ENCODE measurements around the gene ECSCR. TPM values are rescaled to one million over a fixed set of nuclear protein-coding genes. Genes with fewer than 3 reads are reported as not detected.
A peak's percentile ranks its signal among the peaks of the same experiment; 100 is the strongest.

ECSCR gene
- total RNA-seq, 1 experiment from 2014 or later, result 0.53 TPM

DNA sequence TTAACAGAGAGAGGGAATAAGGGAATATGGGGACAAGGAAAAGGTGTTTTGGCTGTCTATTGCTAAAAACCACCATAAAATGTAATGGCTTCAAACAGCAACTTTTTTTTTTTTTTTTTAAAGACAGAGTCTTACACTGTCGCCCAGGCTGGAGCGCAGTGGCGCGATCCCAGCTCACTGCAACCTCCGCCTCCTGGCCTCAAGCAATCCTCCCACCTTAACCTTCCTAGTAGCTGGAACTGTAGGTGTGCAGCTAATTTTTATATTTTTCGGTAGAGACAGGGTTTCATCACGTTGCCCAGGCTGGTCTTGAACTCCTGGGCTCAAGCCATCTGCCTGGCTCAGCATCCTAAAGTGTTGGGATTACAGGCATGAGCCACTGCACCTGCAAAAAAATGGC is 54.4 kb downstream of the ECSCR start:
- Histone ChIP-seq H3K36me3 (no peaks in the 10 kb centered on the region; the same call in 1 of the 2 replicates), H3K9me3 (replicated peaks) (no peaks in the 10 kb centered on the region), H3K4me1 (replicated peaks) (peaks cover 7% of the 10 kb centered on the region), H3K27ac (no peak overlapping the region), H3K27me3 (replicated peaks) (no peaks in the 10 kb centered on the region), H3K4me3 (no peak overlapping the region)
- no peak for DNase-seq (ENCODE audit: low read depth in 1 of 2, low spot score in 2 of 2)

DNA sequence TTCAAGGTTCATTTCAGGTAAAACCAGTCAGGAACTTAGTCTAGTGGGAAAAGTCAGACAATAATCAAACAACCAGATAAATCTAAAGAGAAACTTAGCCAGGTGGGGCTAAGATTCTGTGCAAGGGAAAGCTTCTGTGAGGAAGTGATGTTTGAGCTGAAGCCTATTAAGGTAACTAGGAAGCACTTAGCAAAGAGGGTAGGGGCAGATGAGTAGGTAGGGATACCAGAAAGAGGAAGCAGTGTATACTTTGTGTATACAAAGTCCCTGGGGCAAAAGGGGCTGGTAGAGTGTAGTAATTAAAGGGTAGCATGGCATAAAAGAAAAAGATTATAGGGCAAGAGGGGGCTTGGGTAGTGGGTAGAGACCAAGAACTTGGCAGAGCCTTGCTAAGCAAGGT is 55.0 kb downstream of the ECSCR start:
- H3K36me3 ChIP-seq, result no peaks in the 10 kb centered on the region
- no peaks in the 10 kb centered on the region for H3K9me3 ChIP-seq (replicated peaks)
- DNase-seq (ENCODE audit: low read depth in 1 of 2, low spot score in 2 of 2), result no peak
- peaks cover 9% of the 10 kb centered on the region for H3K4me1 ChIP-seq (replicated peaks)
- H3K27me3 ChIP-seq (replicated peaks), result no peaks in the 10 kb centered on the region
- H3K27ac ChIP-seq, result no peak overlapping the region
- H3K4me3 ChIP-seq, result no peak overlapping the region

DNA sequence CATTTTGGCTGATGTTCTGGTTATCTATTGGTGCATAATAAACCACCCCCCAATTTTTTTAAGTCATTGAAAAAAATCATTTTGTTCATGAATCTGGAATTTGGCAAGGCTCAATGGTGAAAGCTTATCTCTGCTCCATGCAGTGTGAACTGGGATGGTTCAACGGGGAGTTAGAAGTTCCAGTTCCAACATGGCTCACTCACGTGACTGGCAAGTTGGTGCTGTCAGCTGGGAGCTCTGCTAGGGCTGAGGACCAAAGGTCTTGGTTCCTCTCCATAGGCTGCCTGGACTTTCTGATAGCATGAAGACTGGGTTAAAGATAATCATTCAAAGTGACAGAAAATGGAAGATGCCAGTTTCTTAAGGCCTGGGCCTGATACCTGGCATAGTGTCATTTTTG is 55.6 kb downstream of the ECSCR start:
- DNase-seq (ENCODE audit: low read depth in 1 of 2, low spot score in 2 of 2), result no peak
- Histone ChIP-seq H3K27me3 (replicated peaks) (no peaks in the 10 kb centered on the region), H3K27ac (no peak overlapping the region), H3K4me1 (replicated peaks) (peaks cover 9% of the 10 kb centered on the region), H3K9me3 (replicated peaks) (no peaks in the 10 kb centered on the region), H3K36me3 (no peaks in the 10 kb centered on the region), H3K4me3 (no peak overlapping the region)

DNA sequence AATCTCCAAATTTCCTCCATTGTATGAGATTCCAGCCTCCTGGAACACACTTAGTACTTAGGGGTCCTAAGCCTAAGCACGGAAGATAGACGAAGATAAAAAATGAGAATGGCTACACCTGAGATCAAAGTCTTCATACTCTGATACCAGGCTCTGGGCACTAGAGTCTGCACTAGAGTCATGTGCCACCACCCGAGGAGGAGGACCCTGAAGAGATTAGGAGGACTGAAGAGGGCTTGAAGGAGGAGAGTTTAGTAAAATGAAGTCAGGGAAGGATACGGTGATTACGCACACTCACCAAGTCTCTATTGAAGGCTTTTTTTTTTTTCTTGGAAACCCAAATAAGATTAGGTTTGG is 58.1 kb downstream of the ECSCR start:
- H3K4me1 ChIP-seq (replicated peaks), result peaks cover 9% of the 10 kb centered on the region
- no peaks in the 10 kb centered on the region for H3K27me3 ChIP-seq (replicated peaks)
- no peaks in the 10 kb centered on the region for H3K9me3 ChIP-seq (replicated peaks)
- peak overlapping the region; percentile 50 for H3K27ac ChIP-seq
- H3K4me3 ChIP-seq, result peak overlapping the region; percentile 43
- DNase-seq (ENCODE audit: low read depth in 1 of 2, low spot score in 2 of 2), result no peak
- H3K36me3 ChIP-seq, result no peaks in the 10 kb centered on the region

DNA sequence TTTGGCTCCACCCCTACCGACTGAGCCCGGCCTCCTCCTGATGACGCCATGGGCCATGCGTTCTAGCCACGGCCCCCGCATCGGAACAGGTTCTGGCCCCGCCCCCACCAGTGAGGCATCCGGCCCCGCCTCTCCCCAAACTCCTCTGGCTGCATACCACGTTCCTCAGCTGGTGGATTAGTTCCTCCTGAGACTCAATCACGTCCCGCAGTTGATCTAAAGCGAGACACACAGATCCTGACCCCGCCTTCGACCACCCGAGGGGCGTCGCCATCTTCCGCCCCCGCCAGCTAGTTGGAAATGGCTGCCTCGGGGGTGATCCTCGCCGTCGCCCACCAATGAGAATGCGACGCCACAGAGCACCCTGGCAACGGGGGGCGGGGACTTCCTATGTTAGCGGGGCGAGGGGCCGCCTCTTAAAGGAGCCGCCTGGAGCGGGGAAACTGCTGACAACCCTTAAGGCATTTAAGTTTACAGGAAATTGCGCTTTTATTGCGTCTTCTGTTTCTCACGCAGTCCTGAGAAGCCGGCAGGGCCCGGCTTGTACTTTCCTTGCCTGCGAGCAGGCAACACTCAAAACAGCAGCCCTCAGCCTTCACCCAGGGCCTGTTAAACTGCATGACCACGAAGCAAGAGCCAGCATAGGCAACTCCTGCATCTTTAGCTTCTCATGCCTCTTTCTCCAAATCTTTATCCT is 58.6 kb downstream of the ECSCR start, which contains the start of gene SPATA24:
SPATA24 (minus strand) TSS at position 303 of the 697 bp plus-strand sequence; CDS start at position 274, 29 bp downstream.
- H3K27ac ChIP-seq, result peak within 1 kb of the TSS; percentile 50
- H3K4me1 ChIP-seq (replicated peaks), result peaks cover 9% of the 10 kb centered on the region
- DNase-seq (ENCODE audit: low read depth in 1 of 2, low spot score in 2 of 2), result peak; percentile 99
- H3K27me3 ChIP-seq (replicated peaks), result no peaks in the 10 kb centered on the region
- no peaks in the 10 kb centered on the region for H3K36me3 ChIP-seq
- H3K4me3 ChIP-seq, result peak within 1 kb of the TSS; percentile 43
- H3K9me3 ChIP-seq (replicated peaks), result no peaks in the 10 kb centered on the region

DNA sequence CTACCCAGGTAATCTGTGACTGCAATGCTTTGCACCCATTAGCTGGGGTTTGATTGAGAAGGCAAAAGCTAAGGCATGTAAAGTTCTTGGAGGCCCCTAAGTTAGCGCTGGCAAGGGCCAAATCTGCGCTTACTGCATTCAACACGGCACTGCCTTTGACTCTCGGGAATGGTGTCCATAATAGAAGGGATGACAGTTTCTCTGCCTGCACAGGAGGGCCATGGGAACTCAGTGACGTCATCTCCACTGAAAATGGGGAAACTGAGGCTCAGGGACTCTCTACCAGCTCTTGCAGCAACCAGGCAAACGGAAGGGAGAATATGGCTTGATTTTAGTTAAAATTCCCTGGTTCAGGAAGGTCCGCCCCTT is 59.1 kb downstream of the ECSCR start:
- Histone ChIP-seq H3K4me3 (peak overlapping the region; percentile 43), H3K27me3 (replicated peaks) (no peaks in the 10 kb centered on the region), H3K4me1 (replicated peaks) (peaks cover 9% of the 10 kb centered on the region), H3K27ac (peak overlapping the region; percentile 50), H3K9me3 (replicated peaks) (no peaks in the 10 kb centered on the region), H3K36me3 (no peaks in the 10 kb centered on the region)
- DNase-seq (ENCODE audit: low read depth in 1 of 2, low spot score in 2 of 2), result no peak

DNA sequence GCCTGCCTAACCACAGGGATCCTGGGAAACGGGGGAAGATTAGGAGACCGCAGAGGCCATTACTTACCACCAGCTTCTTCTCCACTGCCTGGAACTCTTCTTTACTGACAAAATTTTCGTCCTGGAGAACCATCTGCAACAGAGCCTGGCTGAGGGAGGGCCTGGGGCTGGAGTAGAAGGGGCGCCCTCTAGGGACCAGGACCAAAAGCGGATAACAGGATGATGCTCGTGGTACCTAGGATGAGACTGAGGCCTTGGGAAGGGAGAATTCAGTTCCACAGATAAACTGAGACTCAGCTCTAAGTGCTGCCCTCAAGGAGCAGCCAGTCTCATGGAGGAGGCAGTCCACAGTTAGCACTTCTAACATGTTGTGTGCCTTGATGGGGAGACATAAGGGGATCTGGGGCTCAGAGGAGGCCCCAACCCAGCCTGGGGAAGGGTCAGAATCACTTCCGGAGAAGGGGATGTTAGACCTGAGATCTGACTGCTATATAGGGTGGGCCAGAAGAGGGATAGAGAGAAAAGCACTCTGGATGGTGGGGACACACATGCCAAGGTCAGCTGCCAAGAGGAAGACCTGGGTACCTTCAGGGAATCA is 59.9 kb downstream of the ECSCR start:
- Histone ChIP-seq H3K4me3 (no peak overlapping the region), H3K27ac (no peak overlapping the region), H3K9me3 (replicated peaks) (no peaks in the 10 kb centered on the region), H3K4me1 (replicated peaks) (peaks cover 9% of the 10 kb centered on the region), H3K27me3 (replicated peaks) (no peaks in the 10 kb centered on the region), H3K36me3 (no peaks in the 10 kb centered on the region)
- DNase-seq (ENCODE audit: low read depth in 1 of 2, low spot score in 2 of 2), result peak; percentile 27 to 58

DNA sequence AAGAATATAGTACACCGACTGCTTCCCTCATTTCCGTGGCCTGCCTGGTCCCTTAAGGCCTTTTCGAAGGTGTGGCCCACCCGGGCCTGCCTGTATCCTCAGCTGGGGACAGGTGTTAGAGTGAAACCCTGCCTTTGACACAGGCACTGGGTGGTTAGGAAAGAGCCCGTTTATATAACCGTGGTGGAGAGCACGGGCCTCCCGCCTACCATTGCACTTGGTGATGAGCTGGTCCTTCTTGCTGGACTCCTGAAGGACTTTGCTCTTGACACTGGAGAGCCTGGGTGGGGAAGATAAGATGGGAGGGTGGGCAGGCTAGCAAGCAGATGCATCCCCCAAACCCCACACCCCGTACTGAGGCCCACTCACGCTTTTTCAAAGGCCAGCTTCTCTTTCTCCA is 61.0 kb downstream of the ECSCR start:
- H3K27ac ChIP-seq, result no peak overlapping the region
- H3K36me3 ChIP-seq, result no peaks in the 10 kb centered on the region
- no peaks in the 10 kb centered on the region for H3K9me3 ChIP-seq (replicated peaks)
- no peaks in the 10 kb centered on the region for H3K27me3 ChIP-seq (replicated peaks)
- peaks cover 9% of the 10 kb centered on the region for H3K4me1 ChIP-seq (replicated peaks)
- no peak for DNase-seq (ENCODE audit: low read depth in 1 of 2, low spot score in 2 of 2)
- no peak overlapping the region for H3K4me3 ChIP-seq

DNA sequence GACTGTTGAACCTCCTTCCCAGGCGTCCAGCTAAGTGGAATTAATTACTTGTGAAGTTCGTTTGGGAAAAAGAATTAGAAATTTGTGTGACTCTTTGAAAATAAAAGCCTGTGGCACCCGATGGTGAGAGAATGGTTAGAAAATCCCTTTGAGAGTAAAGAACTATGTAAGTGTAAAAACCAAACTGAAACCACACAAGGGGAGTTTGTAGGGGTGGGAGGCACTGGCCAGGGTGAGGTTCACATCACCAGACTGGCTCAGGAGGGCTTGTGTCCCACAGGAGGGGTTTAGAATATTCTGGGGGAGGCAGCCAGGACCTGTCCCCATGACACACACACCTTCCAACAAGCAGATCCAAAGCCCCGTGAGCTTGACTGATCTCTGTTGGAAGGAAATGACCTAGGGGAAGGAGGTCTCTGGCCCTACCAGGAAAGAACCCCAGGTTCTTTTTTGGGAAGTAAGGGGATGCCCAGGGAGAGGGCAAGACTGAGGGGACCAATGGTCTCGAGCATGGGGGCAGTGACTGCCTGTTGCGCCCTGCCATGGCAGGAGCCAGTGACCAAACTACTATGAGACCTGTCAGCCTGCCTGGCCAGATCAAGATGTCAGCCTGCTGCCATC is 62.9 kb downstream of the ECSCR start:
- H3K4me1 ChIP-seq (replicated peaks), result peaks cover 9% of the 10 kb centered on the region
- no peak for DNase-seq (ENCODE audit: low read depth in 1 of 2, low spot score in 2 of 2)

More for the DNA sequence above, 62.9 kb downstream of the ECSCR start:
- Histone ChIP-seq H3K27me3 (replicated peaks) (0 out of 2 replicates have a peak, but pooled peaks cover 1% of the 10 kb centered on the region), H3K9me3 (replicated peaks) (no peaks in the 10 kb centered on the region), H3K27ac (no peak overlapping the region), H3K4me3 (no peak overlapping the region), H3K36me3 (no peaks in the 10 kb centered on the region)

Other genes starting within 250 kb of the ECSCR start
- gene MATR3, start 169.0 kb downstream of the ECSCR start, total RNA-seq (2014; rRNA removed; shearing (Covaris generic)), result 452 and 470 TPM in 2 replicates
- 107 and 119 TPM in 2 replicates for gene PAIP2, start 120.9 kb downstream of the ECSCR start, total RNA-seq (2014; rRNA removed; shearing (Covaris generic))
- gene SLC23A1, start 79.4 kb downstream of the ECSCR start, total RNA-seq (2014; rRNA removed; shearing (Covaris generic)), result not detected in 2 replicates
- not detected in 2 replicates for gene MZB1, start 72.8 kb downstream of the ECSCR start, total RNA-seq (2014; rRNA removed; shearing (Covaris generic))
- 0.25 and 0.58 TPM in 2 replicates for gene PROB1, start 67.6 kb downstream of the ECSCR start, total RNA-seq (2014; rRNA removed; shearing (Covaris generic))
- 4.0 and 8.5 TPM in 2 replicates for gene SPATA24, start 58.7 kb downstream of the ECSCR start, total RNA-seq (2014; rRNA removed; shearing (Covaris generic))
- 4.7 and 12.1 TPM in 2 replicates for gene DNAJC18, start 23.2 kb downstream of the ECSCR start, total RNA-seq (2014; rRNA removed; shearing (Covaris generic))
- not detected in 2 replicates for gene SMIM33, start 8.3 kb upstream of the ECSCR start, total RNA-seq (2014; rRNA removed; shearing (Covaris generic))
- gene STING1, start 20.0 kb upstream of the ECSCR start, total RNA-seq (2014; rRNA removed; shearing (Covaris generic)), result 46.6 and 49.2 TPM in 2 replicates
- gene UBE2D2, start 98.6 kb upstream of the ECSCR start, total RNA-seq (2014; rRNA removed; shearing (Covaris generic)), result 136 and 159 TPM in 2 replicates
- gene CXXC5, start 185.6 kb upstream of the ECSCR start, total RNA-seq (2014; rRNA removed; shearing (Covaris generic)), result 101 and 114 TPM in 2 replicates